Heart right ventricle (tissue), 16 donors: ENCODE measurements around the gene CAST. TPM values are rescaled to one million over a fixed set of nuclear protein-coding genes. Genes with fewer than 3 reads are reported as not detected.

Experiments used
- ATAC-seq, 8 donors: fragments of 200-7000 bp; cut with Tn5 transposase; one replicate each; pipeline ENCODE4 v1.9.1; 2020; ENCODE audit warnings: mild to moderate bottlenecking in 8 of 8, moderate library complexity in 8 of 8, moderate number of reproducible peaks in 1 of 8
- DNase-seq, 2 donors: peaks; one replicate each; pipeline ENCODE4 v3.0.0-alpha.2; 2020
- H3K27ac ChIP-seq, 10 donors: fragments of 200-600 bp; sonication (generic) in 2 of 10; one replicate each; pipeline versions ENCODE4 v1.5.0 to v1.8.0; 2020 to 2022; ENCODE audit warnings: mild to moderate bottlenecking in 3 of 10
- H3K27me3 ChIP-seq, 7 donors: fragments of 200-600 bp; one replicate each; pipeline ENCODE4 v1.8.0; 2021 to 2022; ENCODE audit warnings: mild to moderate bottlenecking in 2 of 7
- H3K36me3 ChIP-seq, 9 donors: fragments of 200-600 bp; sonication (generic) in 1 of 9; one replicate each; pipeline versions ENCODE4 v1.5.0 to v1.8.0; 2020 to 2022; ENCODE audit warnings: mild to moderate bottlenecking in 2 of 9
- H3K4me1 ChIP-seq, 9 donors: fragments of 200-600 bp; sonication (generic) in 1 of 9; one replicate each; pipeline versions ENCODE4 v1.5.0 to v1.8.0; 2020 to 2022; ENCODE audit warnings: mild to moderate bottlenecking in 4 of 9
- H3K4me3 ChIP-seq, 10 donors: fragments of 200-600 bp; sonication (generic) in 2 of 10; one replicate each; pipeline versions ENCODE4 v1.5.0 to v1.8.0; 2020 to 2022; ENCODE audit warnings: mild to moderate bottlenecking in 7 of 10, moderate library complexity in 2 of 10
- H3K9me3 ChIP-seq, 11 donors: fragments of 200-600 bp in 10 of 11; sonication (generic) in 2 of 11; one replicate each; pipeline versions ENCODE4 v1.5.0 to v1.8.0; 2013 to 2022; ENCODE audit warnings: mild to moderate bottlenecking in 2 of 11, control low read depth in 1 of 11, moderate library complexity in 1 of 11
- CTCF ChIP-seq, 9 donors: fragments of 200-600 bp; sonication (generic) in 2 of 9; IDR thresholded peaks; one replicate each; pipeline versions ENCODE4 v1.5.0 to v1.8.0; 2021 to 2022; ENCODE audit warnings: antibody characterized with exemption in 9 of 9, mild to moderate bottlenecking in 5 of 9, moderate library complexity in 1 of 9
- WGBS, 2 donors: extraction: QIAGEN DNeasy Blood & Tissue Kit; methylation state at CpG; one replicate each; pipeline ENCODE4 v1.1.7; 2013; ENCODE audit warnings: inconsistent platforms in 1 of 2; 5-methylcytosine and 5-hydroxymethylcytosine counted together
- intact Hi-C, 10 donors: fragments of 100-400 bp; cut with DNase I; formaldehyde crosslinking; loops; one replicate each; pipeline versions ENCODE4 v1.11.1 to v1.14.2; 2022
- polyA plus RNA-seq, 2 donors: library from polyadenylated mRNA; stranded (reverse); fragments of 200-250 nt; gene quantifications; one replicate each; pipeline ENCODE4 v1.2.3, GENCODE V29; 2013
- total RNA-seq, 10 donors: library from RNA; stranded (reverse); fragmentation: NEBNext Ultra II Directional in 3 of 10; extraction: Animal tissue kit (Norgen Biotek cat#: 25700) in 3 of 10; gene quantifications; one replicate each; pipeline versions ENCODE4 v1.2.1 to v1.2.4, GENCODE V29; 2021 to 2023
- donor health status: Arrhythmogenic right ventricular cardiomyopathy.
- donor health status: ischemic (EF 13 %, LVEDD 7.1; RV severe dilation, severe dysfunction).
- donor health status: healthy with polysubstance abuse.
- donor health status: DM: no; HTN: yes; CAD: no.
- donor health status: DM: no; HTN: no; CAD: no.
- donor health status: ischemic (EF 25% LVEDD 6.9; RV normal size, moderate dysfunction).
- donor health status: ischemic (EF 25% LVEDD 5.7; RV mildly dilated, moderate dysfunction).
- donor health status: healthy.
- donor health status: DM: yes; HTN: yes; CAD: no.
- donor health status: Ischemic cardiomyopathy.
- donor health status: ischemic (EF 35%, LVEDD 5.7; RV mildly dilated, moderate dysfunction).
- donor health status: nonischemic (EF 11% LVEDD 7.7; RV severe dilation, severe dysfunction).
- donor health status: DM: yes; HTN: yes; CAD: no.
- donor health status: PGD.
- donor health status: ischemic (EF 29% LVEDD 5.4; RV normal size, mild dysfunction).
- donor health status: nonischemic (EF 23%, LVEDD 6.1; RV moderate dilation, normal function).

CAST gene
- total and polyA plus RNA-seq, 12 donors: 174 to 783 (median 488) TPM

- Histone ChIP-seq H3K4me3 (no peak overlapping the region), H3K27me3 (no peaks in the 10 kb centered on the region), H3K9me3 (no peaks in the 10 kb centered on the region), H3K36me3 (peaks cover 0 to 100% (median 75%) of the 10 kb centered on the region in 9 donors), H3K4me1 (peaks cover 0 to 9% (median 0%) of the 10 kb centered on the region in 9 donors), H3K27ac (no peak overlapping the region)
- no peak for TF ChIP-seq CTCF (IDR thresholded peaks at IDR 0.05)
- 75 to 80% methylated on average over 5 of the region's 5 CpGs for WGBS, 2 donors
- intact Hi-C loops: loop anchor here in 2 of 10 donors (10.0 kb wide), 1 partner anchor 252 kb away; no protein-coding TSS in a partner anchor
- no peak for ATAC-seq
- DNase-seq: no peak
These were observed 100.8 kb downstream of the CAST start for GRCh38 chr5:96763026-96763425.

DNA sequence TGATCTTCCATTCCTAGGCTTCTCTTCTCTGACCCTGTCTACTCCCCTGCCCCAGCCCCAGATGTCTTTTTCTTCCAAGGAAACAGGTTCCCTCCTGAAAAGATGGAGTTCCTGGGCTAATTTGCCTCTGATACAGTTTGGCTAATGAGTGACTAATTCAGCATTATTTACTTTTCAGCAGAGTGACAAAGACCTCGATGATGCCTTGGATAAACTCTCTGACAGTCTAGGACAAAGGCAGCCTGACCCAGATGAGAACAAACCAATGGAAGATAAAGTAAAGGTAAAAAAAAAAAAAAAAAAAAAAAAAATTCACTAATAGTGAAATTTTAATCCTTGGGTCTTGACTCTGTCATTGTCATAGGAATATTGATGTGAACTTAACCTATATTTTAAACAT is 102.9 kb downstream of the CAST start:
- WGBS, 2 donors: 79 to 86% methylated on average over 1 of the region's 1 CpG
- DNase-seq: no peak
- H3K4me3 ChIP-seq: no peak overlapping the region
- H3K4me1 ChIP-seq: no peaks in the 10 kb centered on the region
- no peak overlapping the region for H3K27ac ChIP-seq
- peaks cover 0 to 100% (median 81%) of the 10 kb centered on the region in 9 donors for H3K36me3 ChIP-seq
- intact Hi-C loops: loop anchor here in 2 of 10 donors (10.0 kb wide), 1 partner anchor 250 kb away; no protein-coding TSS in a partner anchor
- ATAC-seq: no peak
- no peaks in the 10 kb centered on the region for H3K9me3 ChIP-seq
- no peaks in the 10 kb centered on the region for H3K27me3 ChIP-seq
- TF ChIP-seq CTCF (IDR thresholded peaks at IDR 0.05): no peak

- Histone ChIP-seq H3K4me3 (no peak overlapping the region), H3K27me3 (no peaks in the 10 kb centered on the region), H3K4me1 (peaks cover 0 to 16% (median 0%) of the 10 kb centered on the region in 9 donors), H3K27ac (no peak overlapping the region), H3K9me3 (no peaks in the 10 kb centered on the region), H3K36me3 (peaks cover 0 to 100% (median 80%) of the 10 kb centered on the region in 9 donors)
- DNase-seq: no peak
- no peak for ATAC-seq
- TF ChIP-seq CTCF (IDR thresholded peaks at IDR 0.05): no peak
- intact Hi-C loops: loop anchor here in 2 of 10 donors (10.0 kb wide), 1 partner anchor 246 kb away; no protein-coding TSS in a partner anchor
- WGBS, 2 donors: 73% methylated on average over 4 of the region's 4 CpGs
These were observed 106.6 kb downstream of the CAST start for GRCh38 chr5:96768708-96769251.

DNA sequence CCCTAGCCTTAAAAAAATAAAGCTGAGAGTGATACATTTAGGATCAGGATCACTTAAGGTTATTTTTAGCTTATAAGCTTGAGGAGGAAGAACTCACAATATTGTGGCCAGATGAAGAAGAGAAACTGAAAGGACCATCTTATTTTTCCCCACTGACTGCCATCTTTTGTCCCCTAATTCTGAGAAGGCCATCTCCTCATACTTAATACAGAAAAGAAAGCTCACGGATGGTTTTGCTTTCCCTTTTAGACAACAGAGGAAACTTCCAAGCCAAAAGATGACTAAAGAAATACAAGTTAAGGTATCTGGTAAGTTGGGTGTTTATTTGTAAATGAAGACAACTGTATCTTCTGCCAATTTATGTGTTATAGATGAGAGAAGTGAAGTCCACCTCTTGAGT is 109.2 kb downstream of the CAST start:
- ATAC-seq: no peak
- no peak for TF ChIP-seq CTCF (IDR thresholded peaks at IDR 0.05)
- Histone ChIP-seq H3K9me3 (no peaks in the 10 kb centered on the region), H3K4me3 (no peak overlapping the region), H3K36me3 (peaks cover 0 to 100% (median 64%) of the 10 kb centered on the region in 9 donors), H3K27me3 (no peaks in the 10 kb centered on the region), H3K4me1 (peaks cover 0 to 16% (median under 1%) of the 10 kb centered on the region in 9 donors), H3K27ac (peak overlapping the region in 2 of 10 donors; percentile 5 to 49)
- intact Hi-C loops: loop anchor here in 2 of 10 donors (5.0 to 10.0 kb wide), 2 partner anchors 223 to 391 kb away; no protein-coding TSS in a partner anchor
- DNase-seq: no peak
- 58 to 91% methylated on average over 1 of the region's 1 CpG for WGBS, 2 donors
